Loucy (cell line): Measurements from ENCODE around the gene BTBD1.
A peak's percentile ranks its signal among the peaks of the same experiment; 100 is the strongest.

Experiments used
- H2AFZ ChIP-seq: fragments of 200-600 bp; sonication (generic); 2 replicates; pipeline ENCODE4 v1.6.0; 2016; ENCODE audit warnings: antibody characterized with exemption, mild to moderate bottlenecking, low read length, moderate library complexity
- H3F3A ChIP-seq: fragments of 200-600 bp; 2 replicates; pipeline ENCODE4 v1.6.0; 2016; ENCODE audit warnings: antibody characterized with exemption, low read depth, mild to moderate bottlenecking
- H3K27me3 ChIP-seq: fragments of 200-600 bp; sonication (generic); 2 replicates; pipeline ENCODE4 v1.6.1; 2014; ENCODE audit warnings: low read length, mild to moderate bottlenecking; ENCODE audit not compliant: insufficient read depth, poor library complexity, severe bottlenecking
- H3K36me3 ChIP-seq: fragments of 200-600 bp; sonication (generic); 2 replicates; pipeline ENCODE4 v1.6.1; 2016; ENCODE audit warnings: low read length; ENCODE audit not compliant: insufficient read depth
- H3K4me1 ChIP-seq: fragments of 200-600 bp; sonication (generic); 2 replicates; pipeline ENCODE4 v1.5.1; 2014; ENCODE audit warnings: low read length, mild to moderate bottlenecking; ENCODE audit not compliant: insufficient read depth, poor library complexity, severe bottlenecking
- H3K4me2 ChIP-seq: fragments of 200-600 bp; sonication (generic); 2 replicates; pipeline ENCODE4 v1.6.0; 2014; ENCODE audit warnings: antibody characterized with exemption, low read length, low read depth, mild to moderate bottlenecking; ENCODE audit not compliant: poor library complexity, severe bottlenecking
- H3K4me3 ChIP-seq: fragments of 200-600 bp; sonication (generic); 2 replicates; pipeline ENCODE4 v1.5.1; 2014; ENCODE audit warnings: low read length, mild to moderate bottlenecking, mixed read lengths; ENCODE audit not compliant: poor library complexity, severe bottlenecking
- H3K79me2 ChIP-seq: fragments of 200-600 bp; sonication (generic); 2 replicates; pipeline ENCODE4 v1.6.1; 2014; ENCODE audit warnings: low read length; ENCODE audit not compliant: insufficient read depth
- H3K9ac ChIP-seq: fragments of 200-600 bp; sonication (generic); 2 replicates; pipeline ENCODE4 v1.6.0; 2014; ENCODE audit warnings: mild to moderate bottlenecking, low read depth, low read length, moderate library complexity; ENCODE audit not compliant: poor library complexity, severe bottlenecking
- H3K9me2 ChIP-seq: fragments of 200-600 bp; sonication (generic); replicated peaks from 2 replicates; pipeline ENCODE4 v1.6.1; 2016; ENCODE audit warnings: low read depth, low read length, mixed read lengths
- H3K9me3 ChIP-seq: fragments of 200-600 bp; sonication (generic); 2 replicates; pipeline ENCODE4 v1.6.1; 2014; ENCODE audit warnings: mild to moderate bottlenecking, antibody characterized with exemption, low read length, low read depth; ENCODE audit not compliant: insufficient read depth
- H4K20me1 ChIP-seq: fragments of 200-600 bp; sonication (generic); 2 replicates; pipeline ENCODE4 v1.6.0; 2014; ENCODE audit warnings: antibody characterized with exemption, low read length, mild to moderate bottlenecking; ENCODE audit not compliant: insufficient read depth, poor library complexity, severe bottlenecking
- CTCF ChIP-seq: fragments of 200-600 bp; sonication (generic); conservative IDR thresholded peaks from 2 replicates; pipeline ENCODE4 v1.5.1; 2014; ENCODE audit warnings: mild to moderate bottlenecking, antibody characterized with exemption, low read length
- EZH2phosphoT487 ChIP-seq: fragments of 200-600 bp; IDR thresholded peaks from 2 replicates; pipeline ENCODE4 v1.6.1; 2018; ENCODE audit warnings: antibody characterized with exemption, mild to moderate bottlenecking, moderate library complexity, borderline replicate concordance

Gene BTBD1

GRCh38 chr15:83064859-83065258 lies 2.2 kb downstream of the BTBD1 start:
- H3K79me2 ChIP-seq, result peaks cover 69% of the 10 kb centered on the region
- H3K9me2 ChIP-seq, result no peaks in the 10 kb centered on the region
- H3K4me2 ChIP-seq, result peak overlapping the region; percentile 88
- H3K4me1 ChIP-seq, result peaks cover 45% of the 10 kb centered on the region
- H3K4me3 ChIP-seq, result peak overlapping the region; percentile 90
- H3K9ac ChIP-seq, result peak overlapping the region; percentile 87
- TF ChIP-seq CTCF (no peak), EZH2phosphoT487 (no peak)
- no peak overlapping the region for H2AFZ ChIP-seq
- no peaks in the 10 kb centered on the region for H3K27me3 ChIP-seq
- H3K9me3 ChIP-seq, result no peaks in the 10 kb centered on the region
- H3K36me3 ChIP-seq, result peaks cover 3% of the 10 kb centered on the region; the same call in 1 of the 2 replicates
- peaks cover 11% of the 10 kb centered on the region; the same call in 1 of the 2 replicates for H3F3A ChIP-seq
- peaks cover 63% of the 10 kb centered on the region for H4K20me1 ChIP-seq

- TF ChIP-seq EZH2phosphoT487 (no peak), CTCF (no peak)
- Histone ChIP-seq H3K27me3 (no peaks in the 10 kb centered on the region), H3K36me3 (peaks cover 3% of the 10 kb centered on the region; the same call in 1 of the 2 replicates), H2AFZ (no peak overlapping the region), H4K20me1 (peaks cover 74% of the 10 kb centered on the region), H3K9me3 (no peaks in the 10 kb centered on the region), H3F3A (peaks cover 11% of the 10 kb centered on the region; the same call in 1 of the 2 replicates), H3K9ac (peak overlapping the region; percentile 87), H3K4me2 (peak overlapping the region; percentile 88), H3K79me2 (peaks cover 83% of the 10 kb centered on the region), H3K4me1 (peaks cover 45% of the 10 kb centered on the region), H3K4me3 (peak overlapping the region; percentile 90), H3K9me2 (no peaks in the 10 kb centered on the region)
Measured at GRCh38 chr15:83063551-83063950, 3.5 kb downstream of the BTBD1 start.

GRCh38 chr15:83062768-83063180 lies 4.3 kb downstream of the BTBD1 start:
- Histone ChIP-seq H2AFZ (no peak overlapping the region), H3K9me3 (no peaks in the 10 kb centered on the region), H3K27me3 (no peaks in the 10 kb centered on the region), H3K36me3 (peaks cover 3% of the 10 kb centered on the region; the same call in 1 of the 2 replicates), H3K9me2 (no peaks in the 10 kb centered on the region), H3K9ac (peak overlapping the region; percentile 87), H3K79me2 (peaks cover 90% of the 10 kb centered on the region), H3F3A (peaks cover 4% of the 10 kb centered on the region; the same call in 1 of the 2 replicates), H4K20me1 (peaks cover 82% of the 10 kb centered on the region), H3K4me1 (peaks cover 44% of the 10 kb centered on the region), H3K4me3 (peak overlapping the region; percentile 90), H3K4me2 (peak overlapping the region; percentile 88)
- TF ChIP-seq CTCF (no peak), EZH2phosphoT487 (no peak)
